NCI-H526 (cell line): Measurements from ENCODE around the gene SDK2.
"Not testable (repeated sequence)": the region's sequence is repeated elsewhere in the genome, so short reads cannot be mapped to it uniquely, and the experiment has no call there.

Source experiments
- DNase-seq, 2 experiments: peaks; one replicate each; lab custom pipeline; 2025; lab: John Stamatoyannopoulos, UW

Gene SDK2

DNA sequence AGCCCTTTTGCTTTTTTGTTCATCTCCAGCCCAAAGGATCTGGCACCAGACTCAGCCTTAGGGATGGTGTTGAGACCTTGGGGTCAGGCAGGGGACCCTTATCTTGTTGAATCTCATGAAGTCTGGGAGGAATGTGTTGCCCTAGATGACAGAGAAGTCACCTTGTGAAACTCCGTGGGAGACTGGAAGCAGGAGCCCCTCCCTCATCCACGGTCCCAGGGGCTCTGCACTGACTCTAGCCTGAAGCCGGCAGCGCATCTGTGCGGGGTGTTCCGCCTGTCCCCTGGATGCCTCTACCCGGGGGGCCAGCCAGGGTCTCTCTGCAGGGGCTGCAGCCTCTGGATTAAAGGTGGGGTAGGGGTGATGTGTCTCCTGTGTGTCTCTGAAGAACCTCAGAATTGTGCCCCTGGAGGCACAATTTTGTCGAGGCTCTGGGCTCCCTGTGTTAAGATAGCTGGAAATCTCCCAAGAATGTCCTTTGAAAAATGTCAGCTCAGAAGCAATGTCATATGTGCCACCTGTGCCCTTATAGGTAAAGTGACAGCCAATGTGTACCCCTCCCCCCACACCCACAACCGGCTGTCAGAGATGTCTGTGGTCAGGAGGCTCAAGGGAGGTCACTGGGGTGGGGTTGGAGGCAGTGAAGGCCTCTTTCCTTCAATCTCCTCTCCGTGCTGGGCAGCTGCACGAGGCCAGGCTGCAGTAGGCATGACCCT lies 300.3 kb downstream of the SDK2 start:
- no peak for DNase-seq

DNA sequence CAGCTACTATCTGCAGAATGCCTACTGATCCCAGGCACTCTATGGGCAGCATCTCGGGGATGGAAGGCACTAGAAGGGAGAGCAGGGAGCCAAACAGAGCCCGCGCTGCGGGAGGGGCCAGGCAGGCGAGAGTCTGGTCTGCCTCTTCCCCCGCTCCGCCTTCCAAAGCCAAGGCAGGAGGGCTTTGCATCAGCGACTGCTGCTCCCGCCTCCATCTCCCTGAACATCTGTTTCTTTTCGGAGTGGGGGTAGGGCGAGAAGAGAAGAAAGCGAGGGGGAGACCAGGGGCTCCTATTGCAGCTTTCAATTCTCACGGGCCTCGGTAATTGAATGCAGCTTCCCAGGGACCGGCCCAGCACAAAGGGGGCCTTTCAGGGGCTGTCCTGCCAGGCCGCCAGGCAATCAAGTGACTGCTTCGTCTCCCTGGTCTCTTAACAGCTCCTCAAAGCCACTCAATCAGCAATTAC lies 301.0 kb downstream of the SDK2 start:
- peak in 1 of 2 experiments; percentile 17 for DNase-seq

DNA sequence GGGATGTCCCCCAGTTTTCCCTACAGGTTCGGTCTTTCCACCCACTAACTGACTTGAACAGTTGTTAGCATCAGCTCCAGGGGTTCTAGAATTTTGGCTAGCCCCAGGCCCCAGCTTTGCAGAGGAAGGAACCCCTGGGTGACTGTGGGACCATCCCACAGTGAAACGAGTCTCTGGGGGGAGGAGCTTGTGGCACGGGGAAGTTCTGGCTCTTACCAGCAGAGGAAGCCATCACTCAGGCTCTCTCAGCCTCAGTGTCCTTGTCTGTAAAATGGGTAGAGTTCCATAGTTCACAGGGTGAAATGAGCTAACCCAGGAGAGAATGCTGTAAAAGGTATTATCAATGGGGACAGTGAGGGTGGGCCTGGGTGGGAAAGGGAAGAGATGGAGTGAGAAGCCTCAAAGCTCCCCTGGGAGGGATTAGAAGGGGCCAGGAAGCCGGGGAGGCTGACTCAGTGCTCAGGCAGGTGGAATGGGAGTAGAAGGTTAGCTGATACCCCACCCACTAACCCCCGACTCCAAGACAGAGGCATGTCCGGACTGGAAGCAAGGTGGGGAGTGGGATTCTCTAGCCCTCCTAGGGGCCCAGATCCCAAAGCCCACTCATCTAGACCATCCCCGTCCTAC lies 301.6 kb downstream of the SDK2 start:
- no peak for DNase-seq

DNA sequence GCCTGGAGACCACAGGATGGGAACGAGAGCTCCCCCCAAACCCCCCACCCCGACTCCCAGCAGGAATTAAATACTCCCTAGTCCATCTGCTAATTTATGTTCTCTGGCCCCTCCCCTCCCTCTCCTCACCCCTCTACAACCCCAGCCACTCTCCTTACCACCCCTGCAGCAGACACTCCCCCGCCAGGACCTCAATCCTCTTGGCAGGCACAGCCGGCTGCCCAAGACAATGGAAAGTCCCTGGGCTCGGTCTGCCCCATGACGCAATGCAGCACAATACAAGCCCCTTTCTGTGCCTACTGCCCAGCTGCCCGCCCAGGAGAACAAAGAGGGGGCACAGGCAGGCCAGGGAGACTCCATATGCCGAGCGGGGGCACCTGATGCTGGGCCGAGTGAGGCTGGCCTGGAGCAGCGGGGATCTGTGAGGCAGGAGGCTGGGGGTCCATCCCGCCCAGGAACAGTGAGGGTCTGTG lies 302.2 kb downstream of the SDK2 start:
- DNase-seq: no peak

DNA sequence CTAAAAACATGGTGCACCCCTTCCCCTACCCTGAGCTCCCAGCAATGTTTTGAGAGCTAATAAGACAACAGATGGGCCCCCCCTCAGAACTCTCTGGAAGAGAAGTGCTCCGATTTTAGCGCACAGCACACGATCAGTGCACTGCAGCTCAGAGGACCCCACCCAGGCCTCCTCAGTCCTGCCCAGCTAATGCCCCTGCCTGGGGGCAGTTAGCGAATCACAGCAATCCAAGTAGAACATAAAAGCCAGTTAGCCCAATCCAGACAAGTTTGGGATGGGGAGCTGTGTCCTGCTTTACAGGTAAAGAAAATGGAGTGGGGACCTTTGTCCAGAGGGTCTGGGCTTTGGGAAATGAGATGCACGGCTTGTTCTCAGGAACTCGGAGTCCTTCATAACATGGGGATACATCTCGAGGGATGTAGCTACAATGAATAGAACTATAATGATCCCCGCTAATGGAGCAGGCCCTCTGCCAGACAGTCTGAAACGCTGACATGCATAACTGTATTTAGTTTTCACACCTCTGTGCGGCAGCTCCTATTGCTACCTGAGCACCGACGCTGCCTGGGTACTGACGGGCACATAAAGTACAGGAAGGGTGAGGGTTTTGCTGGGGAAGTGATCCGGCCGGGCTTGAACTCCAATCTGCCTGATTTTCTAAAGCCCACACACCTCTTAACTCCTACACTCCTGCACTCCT lies 302.7 kb downstream of the SDK2 start:
- DNase-seq: no peak

DNA sequence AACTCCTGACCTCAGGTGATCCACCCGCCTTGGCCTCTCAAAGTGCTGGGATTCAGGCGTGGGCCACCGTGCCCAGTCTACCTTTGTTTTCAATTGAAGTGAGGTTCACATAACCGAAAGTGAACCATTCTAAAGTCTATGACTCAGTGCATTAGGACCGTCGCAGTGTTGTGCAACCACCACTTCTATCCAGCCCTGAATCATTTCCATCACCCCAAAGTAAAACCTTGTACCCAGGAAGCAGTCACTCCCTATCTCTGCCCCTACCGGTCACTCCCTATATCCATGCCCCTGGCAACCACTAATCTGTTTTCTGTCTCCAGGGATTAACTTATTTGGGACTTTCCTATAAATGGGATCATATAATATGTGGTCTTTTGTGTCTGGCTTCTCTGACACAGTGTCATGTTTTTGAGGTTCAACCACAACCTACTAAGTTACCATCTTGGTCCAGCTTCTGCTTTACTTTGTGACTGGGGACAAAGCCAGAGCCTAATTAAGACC lies 304.1 kb downstream of the SDK2 start:
- DNase-seq: no peak

DNA sequence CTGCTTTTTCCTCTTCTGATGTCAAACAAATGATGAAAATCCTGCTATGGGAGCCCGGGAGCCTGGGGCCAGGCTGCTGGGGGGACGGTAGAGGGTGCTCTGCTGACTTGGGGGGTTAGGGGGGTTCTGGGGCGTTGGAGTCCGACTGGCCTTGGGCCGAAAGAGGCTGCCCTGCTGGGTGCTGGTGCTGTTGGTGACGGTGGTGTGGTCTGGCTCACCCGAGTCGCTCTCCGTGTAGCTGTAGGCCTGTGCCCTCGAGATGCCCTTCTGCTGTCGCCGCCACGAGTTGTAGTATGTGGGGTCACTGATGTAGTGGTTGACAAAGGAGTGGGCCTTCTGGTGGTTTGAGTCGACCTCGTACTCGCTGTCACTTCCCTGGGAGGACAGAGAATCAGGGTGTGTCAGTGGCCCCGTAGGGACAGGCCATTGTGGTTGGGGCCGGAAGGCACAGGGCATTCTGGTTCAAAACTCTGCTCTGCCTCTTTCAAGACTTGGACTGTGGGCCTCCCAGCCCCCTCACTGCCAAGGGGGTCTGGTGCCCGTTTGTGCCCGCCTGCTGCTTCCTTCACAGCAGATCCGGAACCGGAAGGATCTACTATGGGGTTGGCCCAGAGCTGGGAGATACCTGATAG lies 305.6 kb downstream of the SDK2 start:
- no peak for DNase-seq

DNA sequence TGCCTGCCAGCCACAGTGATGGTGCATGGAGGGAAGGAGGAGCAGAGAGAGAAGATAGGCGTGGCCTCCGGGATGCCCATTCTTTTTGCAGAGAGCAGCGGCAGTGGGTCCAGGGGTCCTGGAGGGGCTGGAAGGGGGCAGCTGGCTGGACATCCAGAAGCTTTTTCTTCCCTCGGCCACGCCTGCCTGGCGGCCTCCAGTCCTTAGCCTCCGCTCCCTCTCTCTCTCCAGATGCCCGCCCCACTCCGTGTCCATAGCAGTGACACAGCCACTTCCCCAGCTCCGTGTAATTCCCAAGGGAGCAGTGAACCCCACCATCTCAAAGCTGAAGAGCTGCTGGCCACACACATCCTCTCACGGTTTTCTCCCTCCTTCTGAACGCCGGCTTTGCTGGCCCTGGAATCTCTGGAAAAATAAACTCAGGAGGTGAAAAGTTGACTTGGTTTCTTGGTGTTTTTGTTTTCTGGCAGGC lies 306.2 kb downstream of the SDK2 start:
- DNase-seq: no peak

DNA sequence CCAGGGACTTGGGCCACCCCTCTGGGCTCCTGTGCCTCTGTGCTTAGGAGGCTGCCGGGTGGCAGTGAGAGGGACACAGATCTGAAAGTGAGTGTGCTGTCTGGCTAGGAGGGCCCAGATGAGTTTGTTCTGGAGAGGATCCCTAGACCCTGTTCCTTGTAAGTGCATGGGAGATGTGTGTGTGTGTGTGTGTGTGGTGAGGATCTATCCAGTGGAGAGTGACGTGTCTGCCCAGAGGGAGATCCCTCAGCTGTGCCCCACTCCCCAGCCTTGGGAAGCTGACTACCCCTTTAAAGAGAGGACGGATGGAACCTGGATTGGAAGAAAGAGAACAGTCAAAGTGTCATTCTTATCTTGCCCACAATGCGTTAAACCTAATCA lies 306.9 kb downstream of the SDK2 start:
- DNase-seq: no peak

DNA sequence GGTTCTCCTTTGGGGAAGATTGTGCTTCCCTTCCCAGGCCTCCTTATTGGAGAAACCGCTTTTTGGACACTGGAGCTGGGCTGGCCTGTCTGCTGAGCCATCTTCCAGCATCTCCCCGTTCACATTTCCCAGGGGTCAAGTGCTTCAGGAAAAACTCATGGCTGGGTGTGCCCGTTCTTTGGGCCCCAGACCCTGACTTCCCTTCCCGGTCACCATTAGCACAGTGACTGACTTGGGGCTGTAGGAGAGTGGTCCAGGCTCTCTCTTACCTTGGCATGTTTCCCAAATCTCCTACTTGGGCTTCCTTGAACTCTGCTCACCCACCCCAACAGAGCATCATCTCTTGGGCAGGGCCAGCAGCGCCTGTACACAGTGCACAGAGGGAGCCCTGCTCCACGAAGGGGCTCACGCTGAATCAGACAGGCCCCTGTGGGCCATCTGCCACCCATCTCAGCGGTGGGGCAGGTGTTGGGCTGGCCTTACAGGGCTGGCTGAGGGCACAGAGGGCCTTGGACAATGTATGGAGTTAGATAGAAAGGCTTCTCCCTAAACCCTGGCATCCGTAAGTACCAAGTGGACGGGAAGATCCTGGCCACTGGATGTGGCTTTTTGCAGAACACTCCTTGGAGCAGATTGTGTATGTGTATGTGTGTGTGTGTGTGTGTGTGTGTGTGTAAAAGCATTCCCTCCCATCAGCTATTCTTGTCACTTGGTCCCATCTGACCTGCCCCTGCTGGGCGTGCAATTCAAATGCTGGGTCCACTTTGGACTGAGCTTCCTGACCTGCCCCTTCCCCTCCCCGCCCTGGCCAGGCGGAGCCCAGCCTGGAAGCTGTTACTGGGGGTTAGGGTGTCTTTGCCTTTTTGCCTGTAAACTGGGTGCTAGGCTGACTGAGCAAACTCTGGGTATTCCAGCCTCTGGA lies 307.6 kb downstream of the SDK2 start:
- DNase-seq: no peak

DNA sequence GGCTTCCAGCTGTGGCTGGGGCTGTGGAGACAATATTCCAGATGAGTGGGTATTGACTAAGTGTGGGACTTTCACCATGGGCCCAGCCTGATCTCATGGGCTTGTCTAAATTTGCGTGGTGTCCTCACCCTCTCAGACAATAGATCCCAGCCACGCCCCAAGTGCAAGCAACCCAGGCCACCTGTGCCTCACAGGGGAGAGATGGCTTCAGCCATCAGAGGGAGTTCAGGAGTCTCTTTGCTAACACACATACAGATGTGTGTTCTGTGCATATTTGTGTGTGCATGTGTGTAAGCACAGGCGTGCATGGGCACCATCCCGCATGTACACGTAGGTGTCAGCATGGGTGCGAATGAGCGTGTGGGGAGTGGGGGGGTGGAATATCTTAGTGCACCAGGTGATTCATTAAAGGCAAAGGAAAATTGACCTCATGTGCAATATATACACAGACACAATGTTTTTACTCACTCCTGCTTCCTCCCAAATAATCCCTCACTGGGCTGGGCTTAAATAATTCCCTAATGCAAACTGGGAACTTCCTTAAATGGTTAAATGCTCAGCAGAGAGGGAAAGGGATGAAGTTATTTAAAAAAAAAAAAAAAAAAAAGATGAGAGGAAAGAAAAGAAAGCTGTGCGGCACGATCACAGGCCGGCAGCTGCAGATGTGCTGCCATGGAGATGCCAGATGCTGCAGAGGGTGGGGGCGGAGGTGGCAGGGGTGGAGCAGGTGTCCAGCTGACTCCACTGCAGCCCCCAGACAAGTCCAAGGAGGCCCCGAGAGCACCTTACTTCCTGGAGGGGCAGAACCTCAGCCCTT lies 308.4 kb downstream of the SDK2 start:
- peak; percentile 60 to 74 for DNase-seq

DNA sequence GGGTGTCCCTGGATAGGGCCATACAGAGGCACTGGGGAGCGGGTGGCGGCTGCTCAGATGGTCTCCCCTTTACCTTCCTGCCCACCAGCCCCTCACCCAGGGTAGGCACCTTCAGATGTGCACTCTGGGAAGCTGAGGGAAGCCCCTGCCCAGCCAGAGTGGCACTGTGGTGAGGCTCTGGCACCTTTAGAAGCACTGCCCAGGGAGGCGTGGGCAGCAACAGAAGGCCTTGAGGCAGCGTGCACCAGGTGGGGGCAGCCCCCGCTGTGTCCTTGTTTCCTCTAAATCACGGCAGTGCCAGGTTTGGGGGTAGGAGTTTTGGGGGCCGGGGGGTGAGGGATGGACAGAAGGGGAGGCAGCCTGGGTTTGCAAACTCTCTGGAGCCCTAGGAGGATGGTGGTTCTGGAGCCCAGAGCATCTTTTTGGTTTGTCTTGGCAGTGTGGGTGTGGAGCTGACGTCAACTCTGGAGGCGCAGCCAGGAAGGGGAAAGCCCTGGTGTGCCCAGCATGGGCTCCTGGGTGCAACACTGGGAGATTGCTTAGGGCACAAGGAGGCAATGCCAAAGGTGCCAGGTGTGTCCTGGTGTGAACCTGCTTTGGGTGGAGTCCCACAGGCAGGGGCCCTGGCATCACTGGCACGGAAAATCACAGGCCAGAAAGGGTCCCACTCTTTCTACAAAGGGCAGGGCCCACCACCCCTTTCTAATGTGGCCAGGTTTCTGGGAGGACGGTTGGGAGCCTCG lies 309.3 kb downstream of the SDK2 start:
- peak in 1 of 2 experiments; percentile 52 for DNase-seq

DNA sequence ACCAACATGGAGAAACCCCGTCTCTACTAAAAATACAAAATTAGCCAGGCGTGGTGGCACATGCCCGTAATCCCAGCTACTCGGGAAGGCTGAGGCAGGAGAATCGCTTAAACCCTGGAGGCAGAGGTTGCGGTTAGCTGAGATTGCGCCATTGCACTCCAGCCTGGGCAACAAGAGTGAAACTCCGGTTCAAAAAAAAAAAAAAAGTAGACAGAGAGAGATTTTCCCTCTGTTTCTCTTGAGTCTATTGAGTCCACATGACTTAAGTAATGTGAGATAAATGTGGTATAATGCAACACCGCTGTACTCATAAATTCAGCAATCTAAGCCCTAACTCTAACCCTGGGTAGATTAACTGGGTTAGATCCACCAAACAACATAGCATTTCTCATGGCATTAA lies 310.8 kb downstream of the SDK2 start:
- not testable (repeated sequence) for DNase-seq

DNA sequence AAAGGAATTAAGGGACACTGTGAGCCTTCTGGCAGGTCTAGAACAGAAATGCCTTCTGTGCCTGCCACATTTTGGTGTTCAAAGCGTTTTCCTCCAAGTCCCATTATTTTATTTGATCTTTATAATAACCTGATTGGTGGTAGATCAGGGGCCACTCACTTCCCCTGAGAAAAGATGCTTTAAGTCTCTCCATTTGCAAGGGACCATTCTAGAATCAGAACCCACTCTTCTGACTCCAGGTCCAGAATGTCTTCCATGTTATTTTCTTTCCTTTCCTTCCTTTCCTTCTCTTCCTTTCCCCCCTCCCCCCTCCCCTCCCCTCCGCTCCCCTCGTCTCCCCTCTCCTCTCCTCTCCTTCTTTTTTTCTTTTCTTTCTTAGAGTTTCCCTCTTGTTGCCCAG lies 313.2 kb downstream of the SDK2 start:
- no peak for DNase-seq

DNA sequence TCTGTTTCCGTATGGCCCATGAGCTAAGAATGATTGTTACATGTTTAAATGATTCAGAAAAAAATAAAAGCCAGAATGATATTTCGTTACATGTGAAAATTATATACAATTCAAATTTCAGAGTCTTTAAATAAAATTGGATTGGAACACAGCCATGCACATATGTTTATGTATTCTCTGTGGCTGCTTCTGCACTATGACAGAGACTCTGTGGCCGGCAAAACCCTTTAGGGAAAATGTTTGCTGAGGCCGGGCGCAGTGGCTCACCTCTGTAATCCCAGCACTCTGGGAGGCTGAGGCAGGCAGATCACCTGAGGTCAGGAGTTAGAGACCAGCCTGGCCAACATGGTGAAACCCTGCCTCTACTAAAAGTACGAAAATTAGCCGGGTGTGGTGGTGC lies 316.6 kb downstream of the SDK2 start:
- DNase-seq: no peak

DNA sequence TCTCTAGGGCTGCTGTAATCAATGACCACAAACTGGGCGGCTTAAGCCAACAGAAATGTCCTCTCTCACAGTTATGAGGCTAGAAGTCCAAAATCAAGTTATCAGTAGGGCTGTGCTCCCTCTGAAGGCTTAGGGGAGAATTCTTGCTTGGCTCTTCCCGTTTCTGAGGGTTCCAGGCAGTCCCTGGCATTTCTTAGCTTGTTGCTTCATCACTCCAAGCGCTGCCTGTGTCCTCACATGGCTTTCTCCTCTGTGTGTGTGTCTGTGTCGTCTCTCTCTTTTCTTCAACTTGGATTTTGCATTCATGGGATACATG lies 318.8 kb downstream of the SDK2 start:
- DNase-seq: no peak

DNA sequence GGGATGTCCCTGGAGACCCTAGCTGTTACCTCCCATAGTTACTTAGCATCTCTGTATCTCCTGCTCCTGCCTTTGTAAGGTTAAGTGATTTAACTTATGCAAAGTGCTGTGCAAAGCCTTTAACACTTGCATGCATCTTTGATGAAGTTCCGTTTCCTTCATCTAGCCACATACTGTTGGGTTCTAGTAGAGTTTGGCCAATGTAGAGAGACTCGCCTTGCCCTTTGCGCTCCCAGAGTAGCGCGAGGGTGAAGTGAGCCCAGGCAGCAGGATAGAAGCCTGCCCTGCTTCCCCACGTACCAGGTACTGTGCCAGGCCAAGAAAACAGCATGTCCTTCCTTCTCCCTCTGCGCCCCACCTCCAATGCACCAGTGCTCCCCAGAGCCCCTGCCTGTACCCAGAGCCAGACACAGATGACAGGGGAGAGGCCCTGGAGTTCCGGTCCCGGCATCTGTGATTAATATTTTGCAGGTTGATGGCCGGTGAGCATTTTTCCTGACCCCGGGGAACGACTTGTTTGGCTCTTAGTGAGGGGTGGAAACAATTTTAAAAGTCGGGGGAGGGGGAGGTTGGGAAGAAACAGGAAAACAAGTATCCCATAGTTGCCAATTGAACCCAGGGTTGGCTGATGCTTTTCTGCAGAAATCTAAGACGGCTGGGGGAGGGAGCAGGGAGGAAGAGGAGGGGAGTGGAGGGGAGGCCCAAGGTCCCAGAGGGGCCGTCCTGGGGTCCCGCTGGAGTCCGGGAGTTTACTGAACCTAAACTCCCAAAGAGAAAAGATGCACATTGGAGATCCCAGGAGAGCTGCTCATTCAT lies 319.3 kb downstream of the SDK2 start:
- DNase-seq: no peak

DNA sequence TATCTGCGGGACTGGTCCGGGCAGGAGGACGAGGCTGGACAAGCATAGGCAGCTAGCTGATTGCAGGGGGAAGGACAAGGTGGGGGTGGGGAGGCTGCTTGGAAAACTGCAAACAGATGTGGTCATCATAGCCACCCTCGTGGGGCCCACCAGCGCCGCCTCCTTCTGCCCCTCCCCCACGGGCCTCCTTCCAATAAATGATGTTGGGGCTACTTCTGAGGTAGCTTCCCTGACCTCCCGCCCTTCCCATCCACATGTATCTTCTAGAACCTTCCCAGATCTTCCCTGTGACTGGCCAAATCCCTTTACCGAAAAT lies 320.1 kb downstream of the SDK2 start:
- DNase-seq: no peak
